Progenitor cell of endocrine pancreas (in vitro differentiated cells): ENCODE data around the gene TLR6. TPM values are rescaled to one million over a fixed set of nuclear protein-coding genes. Genes with fewer than 3 reads are reported as not detected.

Experiments used
- DNase-seq: peaks from one replicate; pipeline ENCODE4 v3.0.0; 2021; ENCODE audit warnings: low spot score; ENCODE audit not compliant: unreplicated experiment
- H3K27ac Mint-ChIP-seq: 2 replicates; pipeline ENCODE4 v1.8.0; 2021; ENCODE audit warnings: mild to moderate bottlenecking, moderate library complexity, mixed read lengths
- H3K27me3 Mint-ChIP-seq: 2 replicates; pipeline ENCODE4 v1.8.0; 2021; ENCODE audit warnings: mixed read lengths
- H3K36me3 Mint-ChIP-seq: 2 replicates; pipeline ENCODE4 v1.8.0; 2022; ENCODE audit warnings: mixed read lengths; ENCODE audit not compliant: insufficient read depth
- H3K4me1 Mint-ChIP-seq: 2 replicates; pipeline ENCODE4 v1.8.0; 2021; ENCODE audit warnings: low read depth, mixed read lengths
- H3K4me3 Mint-ChIP-seq: 2 replicates; pipeline ENCODE4 v1.8.0; 2021; ENCODE audit warnings: low read depth, mild to moderate bottlenecking, moderate library complexity, mixed read lengths
- H3K9me3 Mint-ChIP-seq: 2 replicates; pipeline ENCODE4 v1.8.0; 2021; ENCODE audit warnings: low read depth, mixed read lengths
- CTCF ChIP-seq: fragments of 200-600 bp; sonication (generic); IDR thresholded peaks from one replicate; pipeline ENCODE4 v1.5.0; 2021; ENCODE audit warnings: antibody characterized with exemption, mild to moderate bottlenecking; ENCODE audit not compliant: unreplicated experiment
- total RNA-seq: library from RNA; stranded (reverse); gene quantifications from 2 replicates; pipeline ENCODE4 v1.2.1, GENCODE V29; 2021

The TLR6 gene
- total RNA-seq, 1 donor from 2014 or later: 1.1 TPM

DNA sequence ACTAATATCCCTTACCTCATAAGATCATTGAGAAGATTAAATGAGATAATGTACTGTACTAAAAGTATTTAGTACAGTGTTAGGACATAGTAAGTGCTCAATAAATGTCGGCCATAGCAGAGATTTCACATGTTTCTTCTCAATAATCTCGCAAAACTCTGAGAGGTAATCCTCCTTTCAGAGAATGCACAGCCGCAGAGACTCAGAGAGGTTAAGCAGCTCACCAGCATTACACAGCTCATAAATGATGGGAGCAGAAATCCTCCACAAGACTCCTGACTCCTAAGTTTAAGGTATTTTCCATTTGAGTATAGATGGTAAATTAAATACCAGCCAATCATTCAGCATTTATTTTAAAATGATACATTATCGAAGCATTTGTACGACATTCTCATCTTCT lies 45.6 kb upstream of the TLR6 start:
- Mint-ChIP-seq H3K4me1 (peaks cover 35% of the 10 kb centered on the region), H3K27me3 (no peaks in the 10 kb centered on the region), H3K9me3 (no peaks in the 10 kb centered on the region), H3K27ac (no peak overlapping the region), H3K4me3 (no peak overlapping the region), H3K36me3 (peaks cover 9% of the 10 kb centered on the region)
- TF ChIP-seq CTCF: no peak
- no peak for DNase-seq

- DNase-seq: no peak
- Mint-ChIP-seq H3K27me3 (no peaks in the 10 kb centered on the region), H3K4me3 (no peak overlapping the region), H3K27ac (no peak overlapping the region), H3K4me1 (peaks cover 3% of the 10 kb centered on the region), H3K9me3 (no peaks in the 10 kb centered on the region), H3K36me3 (peaks cover 13% of the 10 kb centered on the region)
- no peak for TF ChIP-seq CTCF
Measured at GRCh38 chr4:38898245-38898644, 41.6 kb upstream of the TLR6 start.

DNA sequence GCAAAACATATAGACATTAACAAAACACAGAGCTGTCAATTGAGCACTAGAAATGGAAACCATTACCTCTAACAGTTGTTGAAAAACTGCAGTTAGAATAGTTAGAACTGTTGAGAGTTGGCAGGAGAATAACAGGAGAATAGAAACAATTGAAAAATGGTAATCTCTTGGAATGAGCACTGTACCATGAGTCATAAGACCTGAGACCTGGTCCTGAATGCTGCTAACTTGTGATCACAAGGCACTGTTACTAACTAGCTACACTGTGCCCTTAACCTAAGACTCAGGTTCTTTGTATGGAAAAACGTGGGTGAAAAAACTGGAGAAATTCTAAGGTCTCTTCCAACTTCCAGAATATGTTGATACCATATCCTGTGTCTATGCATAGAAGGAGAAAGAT lies 40.3 kb upstream of the TLR6 start:
- H3K27ac Mint-ChIP-seq: no peak overlapping the region
- H3K36me3 Mint-ChIP-seq: peaks cover 14% of the 10 kb centered on the region
- no peak for DNase-seq
- no peaks in the 10 kb centered on the region for H3K27me3 Mint-ChIP-seq
- no peaks in the 10 kb centered on the region for H3K4me1 Mint-ChIP-seq
- TF ChIP-seq CTCF: no peak
- no peaks in the 10 kb centered on the region for H3K9me3 Mint-ChIP-seq
- H3K4me3 Mint-ChIP-seq: no peak overlapping the region

GRCh38 chr4:38894322-38894982 lies 37.8 kb upstream of the TLR6 start:
- Mint-ChIP-seq H3K27ac (no peak overlapping the region), H3K4me3 (no peak overlapping the region), H3K4me1 (no peaks in the 10 kb centered on the region), H3K9me3 (no peaks in the 10 kb centered on the region), H3K27me3 (no peaks in the 10 kb centered on the region), H3K36me3 (peaks cover 20% of the 10 kb centered on the region)
- TF ChIP-seq CTCF: no peak
- DNase-seq: no peak

- Mint-ChIP-seq H3K4me3 (no peak overlapping the region), H3K36me3 (peaks cover 17% of the 10 kb centered on the region), H3K27me3 (no peaks in the 10 kb centered on the region), H3K4me1 (peaks cover 4% of the 10 kb centered on the region), H3K27ac (no peak overlapping the region), H3K9me3 (no peaks in the 10 kb centered on the region)
- no peak for TF ChIP-seq CTCF
- no peak for DNase-seq
Measured at GRCh38 chr4:38891051-38891983, 34.7 kb upstream of the TLR6 start.
